Activated T-helper 17 cell treated with anti-CD3 and anti-CD28 coated beads, Interleukin-2, amount 50 U/mL, for 72 hours (primary cell): ENCODE results near the gene TLE3. TPM values are rescaled to one million over a fixed set of nuclear protein-coding genes. Genes with fewer than 3 reads are reported as not detected.
A peak's percentile ranks its signal among the peaks of the same experiment; 100 is the strongest.

Experiments
- ATAC-seq: fragments of 150-1000 bp; cut with Tn5 transposase; replicated peaks from 2 replicates; pipeline ENCODE4 v1.10.0; 2021; ENCODE audit warnings: mild to moderate bottlenecking, moderate library complexity
- H3K27ac Mint-ChIP-seq: one replicate; pipeline ENCODE4 v1.8.0; 2022; ENCODE audit warnings: mixed read lengths
- H3K27me3 Mint-ChIP-seq: one replicate; pipeline ENCODE4 v1.8.0; 2022; ENCODE audit warnings: mixed read lengths
- H3K36me3 Mint-ChIP-seq: one replicate; pipeline ENCODE4 v1.8.0; 2022; ENCODE audit warnings: low read depth, mild to moderate bottlenecking, mixed read lengths
- H3K4me1 Mint-ChIP-seq: one replicate; pipeline ENCODE4 v1.8.0; 2022; ENCODE audit warnings: mixed read lengths
- H3K4me3 Mint-ChIP-seq: one replicate; pipeline ENCODE4 v1.8.0; 2022; ENCODE audit warnings: mild to moderate bottlenecking, mixed read lengths
- H3K9me3 Mint-ChIP-seq: one replicate; pipeline ENCODE4 v1.8.0; 2022; ENCODE audit warnings: mixed read lengths
- total RNA-seq, 2 donors: library from RNA; stranded (reverse); gene quantifications; one replicate each; pipeline ENCODE4 v1.2.3, GENCODE V29; 2022

Gene TLE3
- total RNA-seq, 2 donors from 2014 or later, result 94.9 to 131 TPM

DNA sequence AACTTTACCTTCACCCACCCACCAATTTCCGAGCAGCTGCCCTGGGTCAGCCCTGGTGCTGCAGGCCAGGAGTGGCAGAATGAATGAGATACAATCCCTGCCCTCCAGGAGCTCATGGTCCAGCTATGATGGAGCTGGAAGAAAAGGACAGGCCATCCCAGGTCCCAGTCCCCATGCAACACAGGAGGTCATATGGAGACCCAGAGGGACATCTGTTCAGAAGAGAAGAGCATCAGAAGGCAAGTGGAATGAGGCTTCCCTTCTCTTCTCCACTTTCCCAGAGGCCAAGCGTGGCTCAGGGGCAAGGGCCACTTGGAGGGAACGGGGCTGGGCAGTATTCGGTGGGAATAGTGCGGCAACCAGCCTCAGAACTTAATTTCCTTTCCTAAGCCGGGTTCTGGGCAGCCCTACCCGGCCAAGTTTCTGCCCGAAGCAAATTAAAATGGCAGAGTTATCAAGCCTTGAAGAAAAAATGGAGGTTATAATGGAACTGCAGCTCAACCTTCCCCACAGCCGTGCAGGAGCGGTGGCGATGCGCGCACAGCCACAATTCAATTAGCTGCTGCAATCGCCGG is 35.9 kb downstream of the TLE3 start:
- no peak for ATAC-seq
- no peaks in the 10 kb centered on the region for H3K9me3 Mint-ChIP-seq
- no peaks in the 10 kb centered on the region for H3K4me1 Mint-ChIP-seq
- H3K36me3 Mint-ChIP-seq, result peaks cover 99% of the 10 kb centered on the region
- H3K27me3 Mint-ChIP-seq, result no peaks in the 10 kb centered on the region
- H3K27ac Mint-ChIP-seq, result no peak overlapping the region
- H3K4me3 Mint-ChIP-seq, result no peak overlapping the region

DNA sequence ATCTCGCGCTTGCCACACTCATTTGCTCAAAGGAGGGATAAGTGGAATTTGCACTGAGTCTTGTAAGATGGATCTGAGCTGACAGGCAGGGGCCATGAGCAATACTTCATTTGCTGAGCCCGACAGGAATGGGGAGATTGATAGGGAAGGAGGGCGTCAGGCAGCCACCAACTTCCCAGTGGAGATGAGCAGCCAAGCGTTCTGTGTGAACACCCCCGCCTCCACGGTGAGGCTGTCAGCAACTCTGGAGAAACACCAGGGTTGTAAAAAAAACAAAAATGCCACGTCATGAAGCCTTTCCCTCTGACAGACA is 36.8 kb downstream of the TLE3 start:
- Mint-ChIP-seq H3K9me3 (no peaks in the 10 kb centered on the region), H3K36me3 (peaks cover 99% of the 10 kb centered on the region), H3K27ac (no peak overlapping the region), H3K4me1 (no peaks in the 10 kb centered on the region), H3K27me3 (no peaks in the 10 kb centered on the region), H3K4me3 (no peak overlapping the region)
- no peak for ATAC-seq

DNA sequence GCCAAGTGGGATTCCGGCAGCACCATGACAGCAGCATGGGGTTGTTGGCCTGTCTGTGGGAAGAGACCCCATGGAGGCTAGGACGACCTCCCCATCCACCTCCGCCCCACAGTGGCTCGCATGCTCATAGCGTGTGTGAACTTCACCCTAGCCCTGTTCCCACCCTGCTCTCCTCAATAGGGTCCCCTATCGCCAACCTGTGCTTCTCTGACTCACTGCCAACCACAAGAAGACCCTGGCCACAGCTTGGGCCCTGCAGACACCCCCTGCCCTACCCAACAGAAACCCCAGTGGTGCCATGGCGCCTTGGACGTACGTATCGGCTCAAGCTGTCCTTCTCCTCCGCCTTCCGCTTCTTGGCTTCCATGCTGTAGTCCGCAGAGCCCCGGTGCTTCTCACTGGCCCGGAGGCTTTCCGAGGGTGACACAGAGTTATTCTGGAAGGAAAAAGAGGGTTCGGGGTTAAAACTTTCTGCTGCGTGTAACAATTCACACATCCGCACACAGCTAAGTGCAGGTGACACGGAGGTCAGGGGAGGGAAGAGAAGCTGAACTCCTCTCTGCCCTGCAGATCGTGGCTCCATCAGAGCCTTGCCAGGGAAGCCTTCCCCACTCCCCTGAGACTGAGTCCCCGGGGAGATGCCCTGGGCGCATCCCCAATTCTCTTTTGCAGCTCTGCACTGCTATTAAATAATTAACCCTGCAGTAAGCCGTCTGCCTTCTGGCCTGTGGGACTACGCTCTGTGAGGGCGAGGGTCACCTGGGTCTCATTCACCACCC is 37.3 kb downstream of the TLE3 start:
- Mint-ChIP-seq H3K27ac (no peak overlapping the region), H3K9me3 (no peaks in the 10 kb centered on the region), H3K36me3 (peaks cover 99% of the 10 kb centered on the region), H3K4me1 (no peaks in the 10 kb centered on the region), H3K4me3 (no peak overlapping the region), H3K27me3 (no peaks in the 10 kb centered on the region)
- ATAC-seq, result no peak

DNA sequence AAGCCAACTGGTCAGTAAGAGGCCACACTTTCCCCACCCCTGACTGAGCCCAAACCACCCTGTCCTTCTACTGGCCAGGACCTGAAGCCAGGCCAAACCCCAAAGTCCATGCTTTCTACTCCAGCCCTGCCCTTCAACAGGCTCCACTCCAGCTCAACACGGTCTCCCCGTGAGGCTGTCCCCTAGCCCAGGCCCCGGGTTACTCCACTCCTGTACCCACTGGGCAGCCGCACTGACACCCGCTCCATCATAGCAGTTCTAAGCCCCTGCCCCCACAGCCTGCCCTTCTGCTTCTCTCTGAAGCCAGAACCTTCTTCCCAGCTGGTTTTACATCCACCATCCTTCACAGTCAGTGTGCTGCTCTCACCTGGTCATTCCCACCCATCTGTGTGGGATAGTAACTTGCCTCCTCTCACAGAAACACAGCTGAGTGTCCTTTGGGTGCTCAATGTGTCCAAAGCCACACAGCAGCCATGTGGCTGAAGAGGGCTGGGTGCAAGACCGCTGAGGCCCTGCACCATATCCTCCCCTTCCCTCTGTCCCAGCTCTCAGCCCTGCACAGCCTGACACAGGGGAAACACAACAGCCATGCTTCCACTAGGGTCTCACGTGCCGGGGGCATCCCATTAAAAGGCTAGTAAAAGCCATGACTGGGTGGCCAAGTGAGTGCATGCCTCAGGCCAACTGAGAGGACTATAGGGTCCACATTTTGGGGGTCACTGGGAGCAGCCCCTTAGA is 38.1 kb downstream of the TLE3 start:
- H3K9me3 Mint-ChIP-seq, result no peaks in the 10 kb centered on the region
- peaks cover 99% of the 10 kb centered on the region for H3K36me3 Mint-ChIP-seq
- ATAC-seq, result no peak
- H3K4me1 Mint-ChIP-seq, result no peaks in the 10 kb centered on the region
- H3K4me3 Mint-ChIP-seq, result no peak overlapping the region
- no peaks in the 10 kb centered on the region for H3K27me3 Mint-ChIP-seq
- peak overlapping the region; percentile 20 for H3K27ac Mint-ChIP-seq

DNA sequence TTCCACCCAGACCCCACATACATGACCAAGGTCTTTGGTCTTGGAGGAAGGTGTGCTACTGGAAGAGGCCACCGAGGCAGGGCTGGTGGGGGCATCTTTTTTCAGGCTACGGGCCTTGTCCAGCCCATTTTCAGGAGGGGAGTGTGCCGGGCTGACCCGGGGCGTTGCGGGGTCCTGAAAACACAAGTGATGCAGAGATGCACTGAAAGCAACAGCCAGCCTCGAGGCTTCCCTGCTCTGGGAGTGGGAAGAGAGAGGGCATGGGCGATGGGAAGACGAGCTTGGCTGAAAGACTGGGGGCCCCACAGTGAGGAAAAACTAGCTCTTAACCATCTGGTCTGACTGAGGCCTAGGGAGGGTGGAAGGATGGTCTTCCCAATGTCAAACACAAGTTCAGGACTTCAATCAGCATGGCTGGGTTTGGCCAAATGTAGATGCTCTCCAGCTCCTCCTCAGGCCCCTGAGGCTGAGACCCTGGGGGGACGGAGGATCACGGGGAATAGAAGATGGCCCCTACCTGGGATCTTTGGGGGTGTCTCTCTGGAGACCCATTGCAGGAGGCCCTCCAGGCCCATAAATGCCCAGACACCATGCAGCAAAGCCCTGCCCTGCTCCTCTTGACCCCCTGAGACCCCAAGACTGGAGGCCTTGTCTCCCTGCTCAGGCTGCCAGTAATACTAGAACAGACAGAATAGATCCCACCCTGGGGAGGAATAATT is 38.9 kb downstream of the TLE3 start:
- H3K27me3 Mint-ChIP-seq, result no peaks in the 10 kb centered on the region
- H3K27ac Mint-ChIP-seq, result peak overlapping the region; percentile 20
- H3K4me1 Mint-ChIP-seq, result no peaks in the 10 kb centered on the region
- no peaks in the 10 kb centered on the region for H3K9me3 Mint-ChIP-seq
- no peak overlapping the region for H3K4me3 Mint-ChIP-seq
- ATAC-seq, result no peak
- H3K36me3 Mint-ChIP-seq, result peaks cover 100% of the 10 kb centered on the region

DNA sequence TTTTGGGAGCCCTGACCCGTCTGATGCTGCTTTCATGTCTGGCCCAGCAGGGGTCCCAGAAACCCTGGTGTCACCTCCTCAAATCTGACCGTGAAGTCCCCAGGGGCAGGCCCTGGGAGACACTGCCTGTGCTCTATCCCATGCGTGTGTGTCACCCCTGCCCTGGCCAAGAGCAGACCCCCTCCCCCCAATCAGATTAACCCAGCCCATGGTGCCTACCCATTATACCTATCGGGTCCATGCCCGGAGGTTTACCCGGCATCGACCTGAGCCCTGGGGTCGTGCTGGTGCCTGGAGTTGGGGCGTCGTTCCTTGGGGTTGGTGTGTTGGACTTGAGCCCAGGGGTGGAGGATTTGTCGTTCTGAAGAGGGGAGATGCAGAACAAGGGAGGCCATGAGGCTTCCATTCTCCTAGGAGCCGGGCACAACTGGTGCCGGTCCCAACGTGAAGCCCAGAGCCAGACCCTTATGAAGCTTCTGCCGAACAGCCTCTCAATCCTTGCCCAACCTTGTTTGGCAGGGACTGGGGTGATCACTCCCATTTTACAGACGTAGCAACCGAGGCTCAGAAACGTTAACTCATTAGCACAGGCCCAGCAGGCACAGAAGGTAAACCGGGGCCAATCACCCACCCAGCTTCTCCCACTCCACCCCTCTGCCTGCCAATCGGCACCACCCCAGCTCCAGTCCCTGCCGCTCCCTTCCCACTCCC is 39.6 kb downstream of the TLE3 start:
- peaks cover 100% of the 10 kb centered on the region for H3K36me3 Mint-ChIP-seq
- H3K4me1 Mint-ChIP-seq, result no peaks in the 10 kb centered on the region
- no peaks in the 10 kb centered on the region for H3K27me3 Mint-ChIP-seq
- H3K27ac Mint-ChIP-seq, result no peak overlapping the region
- H3K9me3 Mint-ChIP-seq, result no peaks in the 10 kb centered on the region
- no peak overlapping the region for H3K4me3 Mint-ChIP-seq
- ATAC-seq, result no peak

DNA sequence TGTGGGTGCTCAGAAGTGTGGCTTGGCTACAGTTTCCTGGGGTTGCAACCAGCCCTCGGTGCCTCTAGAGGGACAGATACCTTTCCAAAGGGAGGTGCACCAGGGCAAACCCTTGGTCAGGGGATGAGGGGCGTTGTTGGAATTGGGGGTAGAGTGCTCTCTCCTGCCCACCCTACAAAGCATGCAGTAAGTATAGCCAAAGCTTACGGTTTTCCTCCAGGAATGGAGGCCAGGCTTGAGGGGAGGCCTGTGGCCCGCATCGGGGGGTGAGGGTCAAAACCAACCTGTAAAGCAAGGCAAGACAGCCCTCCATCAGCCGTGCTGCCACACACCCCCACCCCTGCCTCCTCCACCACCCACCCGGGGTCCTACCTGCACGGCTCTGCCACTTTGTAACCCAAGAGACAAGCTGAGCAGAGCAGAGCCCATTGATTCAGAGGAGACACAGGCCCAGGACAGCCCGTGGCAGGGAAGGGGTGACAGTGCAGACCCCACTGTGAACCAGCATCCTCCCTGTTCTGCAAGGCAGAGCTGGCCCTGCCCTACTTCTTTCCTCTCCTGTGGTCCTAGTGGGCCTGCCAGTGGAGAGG is 41.5 kb downstream of the TLE3 start:
- Mint-ChIP-seq H3K4me3 (no peak overlapping the region), H3K4me1 (no peaks in the 10 kb centered on the region), H3K9me3 (no peaks in the 10 kb centered on the region), H3K36me3 (peaks cover 98% of the 10 kb centered on the region), H3K27me3 (no peaks in the 10 kb centered on the region), H3K27ac (no peak overlapping the region)
- ATAC-seq, result no peak

DNA sequence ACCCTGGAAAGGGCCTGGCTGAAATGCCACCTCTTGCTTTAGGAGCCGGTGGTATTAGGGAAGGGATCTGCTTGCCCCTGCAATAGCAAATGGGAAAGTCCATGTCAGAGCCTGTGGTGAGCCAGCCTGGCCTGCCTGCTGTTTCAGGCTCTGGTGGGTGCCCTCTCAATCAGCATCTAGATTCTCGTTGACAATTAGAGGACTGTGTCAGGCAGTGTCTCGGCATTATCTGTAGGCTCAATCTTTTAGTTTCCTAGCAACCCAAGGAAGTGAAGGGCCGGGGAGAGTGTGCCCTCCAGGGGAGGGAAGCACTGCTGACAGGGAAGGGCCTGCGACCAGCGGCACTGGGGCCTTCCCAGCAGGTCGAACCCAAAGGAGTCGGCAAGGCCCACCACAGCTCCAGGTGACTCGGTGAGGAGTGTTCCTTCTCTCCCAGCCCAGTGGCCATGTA is 42.1 kb downstream of the TLE3 start:
- ATAC-seq, result no peak
- Mint-ChIP-seq H3K9me3 (no peaks in the 10 kb centered on the region), H3K4me1 (peaks cover 2% of the 10 kb centered on the region), H3K27ac (no peak overlapping the region), H3K4me3 (no peak overlapping the region), H3K36me3 (peaks cover 98% of the 10 kb centered on the region), H3K27me3 (no peaks in the 10 kb centered on the region)

DNA sequence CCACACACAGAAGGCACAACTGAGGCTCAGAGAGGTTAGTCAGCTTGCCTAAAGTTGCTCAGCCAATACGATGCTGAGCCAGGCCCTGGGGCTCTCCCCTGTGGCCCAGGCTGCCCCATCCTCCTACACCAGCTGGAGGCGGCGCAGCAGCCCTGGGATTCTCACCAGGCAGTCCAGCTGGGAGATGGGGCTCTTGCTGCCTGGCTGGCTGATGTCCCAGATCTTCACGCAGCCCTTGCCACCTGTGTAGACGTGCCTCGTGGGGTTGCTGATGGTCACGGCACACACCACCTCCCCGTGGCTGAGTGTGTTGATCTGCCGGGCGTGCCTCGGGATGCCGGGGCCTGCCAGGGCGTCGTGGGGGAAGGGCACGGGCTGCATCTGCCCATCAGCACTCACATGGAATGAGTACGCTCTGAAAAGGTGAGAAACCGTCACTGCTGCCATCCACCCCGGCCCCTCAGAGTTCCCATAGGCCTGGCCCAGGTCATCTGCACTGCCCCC is 42.8 kb downstream of the TLE3 start:
- no peak overlapping the region for H3K27ac Mint-ChIP-seq
- peaks cover 5% of the 10 kb centered on the region for H3K4me1 Mint-ChIP-seq
- H3K27me3 Mint-ChIP-seq, result no peaks in the 10 kb centered on the region
- H3K4me3 Mint-ChIP-seq, result no peak overlapping the region
- no peaks in the 10 kb centered on the region for H3K9me3 Mint-ChIP-seq
- H3K36me3 Mint-ChIP-seq, result peaks cover 98% of the 10 kb centered on the region
- ATAC-seq, result no peak

DNA sequence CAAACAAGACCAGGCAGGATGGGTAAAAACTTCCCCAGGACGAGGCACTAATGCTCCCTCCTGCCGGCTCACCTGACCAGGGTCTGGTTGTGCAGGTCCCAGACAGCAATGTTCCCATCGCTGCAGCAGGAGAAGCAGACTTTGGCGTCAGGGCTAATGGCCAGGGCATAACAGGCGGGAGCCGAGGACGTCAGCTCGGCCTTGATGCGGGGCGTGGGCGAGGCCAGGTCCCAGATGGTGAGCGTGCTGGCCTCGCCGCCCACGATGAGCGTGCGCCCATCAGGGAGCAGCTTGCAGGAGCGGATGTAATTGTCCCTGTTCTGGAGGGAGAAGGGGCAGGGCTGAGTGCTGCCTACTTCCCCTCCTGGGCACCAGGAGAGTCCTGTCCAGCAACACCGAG is 43.4 kb downstream of the TLE3 start:
- Mint-ChIP-seq H3K27ac (no peak overlapping the region), H3K4me1 (peaks cover 5% of the 10 kb centered on the region), H3K4me3 (no peak overlapping the region), H3K27me3 (no peaks in the 10 kb centered on the region), H3K36me3 (peaks cover 98% of the 10 kb centered on the region), H3K9me3 (no peaks in the 10 kb centered on the region)
- ATAC-seq, result no peak

DNA sequence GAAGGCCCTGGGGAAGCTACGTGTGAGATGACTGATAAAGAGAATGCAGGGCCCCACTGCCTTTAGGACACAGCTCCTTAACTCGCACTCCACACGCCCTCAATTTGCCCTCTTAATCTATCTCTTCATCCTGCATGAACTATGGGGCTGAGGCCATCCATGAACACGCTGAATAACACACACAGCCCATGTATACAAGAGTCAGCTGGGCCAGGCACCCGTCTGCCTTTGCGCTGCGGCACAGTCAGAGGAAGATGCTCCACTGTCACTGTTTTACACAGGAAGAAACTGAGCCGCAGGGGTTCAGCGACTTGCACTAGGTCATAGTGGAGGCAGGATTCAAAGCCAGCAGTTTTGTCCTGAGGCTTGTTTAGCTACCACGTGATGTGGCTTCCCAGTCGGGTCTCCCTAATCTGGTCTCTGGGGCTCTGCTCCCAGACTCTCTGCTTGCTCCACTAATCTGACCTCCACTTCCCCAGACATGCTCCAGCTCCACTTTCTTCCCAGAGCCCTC is 43.9 kb downstream of the TLE3 start:
- Mint-ChIP-seq H3K4me3 (no peak overlapping the region), H3K9me3 (no peaks in the 10 kb centered on the region), H3K4me1 (peaks cover 5% of the 10 kb centered on the region), H3K36me3 (peaks cover 98% of the 10 kb centered on the region), H3K27ac (no peak overlapping the region), H3K27me3 (no peaks in the 10 kb centered on the region)
- no peak for ATAC-seq

DNA sequence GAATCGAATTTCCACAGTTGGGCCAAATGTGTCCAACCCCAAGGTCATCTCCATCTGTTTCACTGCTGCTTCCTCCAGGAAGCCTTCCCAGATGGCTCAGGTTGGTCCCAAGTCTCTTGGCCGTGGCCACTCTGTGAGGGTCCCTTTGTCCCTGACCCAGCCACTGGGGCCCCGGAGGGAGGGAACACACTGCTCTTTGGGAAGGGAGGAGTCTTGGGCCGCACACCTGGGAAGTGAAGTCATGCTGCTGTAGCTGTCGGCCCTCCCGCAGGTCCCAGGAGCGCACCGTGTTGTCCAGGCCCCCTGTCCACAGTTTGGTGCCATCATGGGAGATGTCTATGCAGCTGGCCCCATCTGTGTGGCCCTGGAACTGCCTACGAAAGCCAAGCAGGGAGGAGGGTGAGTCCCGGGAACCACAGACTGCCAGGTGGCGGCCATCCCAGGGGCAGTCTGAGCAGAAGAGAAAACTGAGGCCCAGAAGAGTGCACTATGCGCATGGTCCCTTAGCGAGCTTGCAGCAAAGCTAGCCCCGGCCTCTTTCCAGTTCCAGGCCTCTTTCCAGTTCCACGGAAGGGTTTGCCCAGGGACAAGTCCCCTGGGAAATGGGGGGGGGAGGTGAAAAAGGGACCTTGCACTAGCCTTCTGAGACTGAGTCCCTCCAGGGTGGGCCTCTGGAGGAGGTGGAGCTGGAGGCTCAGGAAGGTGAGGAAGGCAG is 44.6 kb downstream of the TLE3 start:
- ATAC-seq, result no peak
- no peak overlapping the region for H3K27ac Mint-ChIP-seq
- no peaks in the 10 kb centered on the region for H3K27me3 Mint-ChIP-seq
- H3K4me1 Mint-ChIP-seq, result peaks cover 5% of the 10 kb centered on the region
- H3K36me3 Mint-ChIP-seq, result peaks cover 98% of the 10 kb centered on the region
- H3K9me3 Mint-ChIP-seq, result no peaks in the 10 kb centered on the region
- no peak overlapping the region for H3K4me3 Mint-ChIP-seq

DNA sequence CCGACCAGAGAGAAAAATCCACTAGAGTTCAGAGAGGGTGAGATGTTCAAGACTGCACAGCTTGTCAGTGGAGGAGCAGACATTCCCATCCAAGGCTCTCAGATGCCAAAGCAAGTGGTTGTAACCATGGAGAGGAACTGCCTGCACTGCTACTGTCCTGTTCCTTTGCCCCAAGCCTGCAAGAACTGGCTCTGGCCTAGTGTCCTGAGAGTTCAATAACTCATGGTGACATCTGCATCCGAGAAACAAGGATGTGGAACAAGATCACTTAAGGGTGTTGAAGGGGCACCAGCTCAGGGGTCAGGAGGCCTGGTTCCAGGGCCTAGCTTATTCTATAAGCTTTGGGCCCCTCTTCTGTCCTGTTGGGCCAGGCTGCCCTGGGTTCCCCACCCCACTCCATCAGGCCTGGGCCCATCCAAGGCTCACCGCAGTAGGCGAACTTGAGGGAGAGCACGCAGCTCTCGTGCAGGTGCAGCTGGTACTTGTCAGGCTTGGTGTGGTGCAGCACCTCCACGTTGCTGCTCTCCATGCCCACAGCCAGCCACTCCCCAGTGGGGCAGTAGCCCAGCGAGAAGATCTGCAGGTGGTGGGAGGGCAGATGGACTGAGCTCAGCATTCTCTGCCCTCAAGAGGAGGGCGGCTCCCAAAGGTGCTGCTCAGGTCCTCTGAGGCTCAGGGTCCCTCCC is 45.6 kb downstream of the TLE3 start:
- no peak overlapping the region for H3K27ac Mint-ChIP-seq
- ATAC-seq, result no peak
- H3K4me3 Mint-ChIP-seq, result no peak overlapping the region
- peaks cover 5% of the 10 kb centered on the region for H3K4me1 Mint-ChIP-seq
- H3K27me3 Mint-ChIP-seq, result no peaks in the 10 kb centered on the region
- H3K36me3 Mint-ChIP-seq, result peaks cover 98% of the 10 kb centered on the region
- no peaks in the 10 kb centered on the region for H3K9me3 Mint-ChIP-seq
